GM18511 (cell line): ENCODE results near the gene IRF2BP1.
A peak's percentile ranks its signal among the peaks of the same experiment; 100 is the strongest.

Experiments
- ATAC-seq: cut with Tn5 transposase; IDR thresholded peaks from one replicate; pipeline ENCODE4 v1.9.1; 2021; ENCODE audit warnings: mild to moderate bottlenecking, moderate library complexity; ENCODE audit not compliant: unreplicated experiment

Gene IRF2BP1

DNA sequence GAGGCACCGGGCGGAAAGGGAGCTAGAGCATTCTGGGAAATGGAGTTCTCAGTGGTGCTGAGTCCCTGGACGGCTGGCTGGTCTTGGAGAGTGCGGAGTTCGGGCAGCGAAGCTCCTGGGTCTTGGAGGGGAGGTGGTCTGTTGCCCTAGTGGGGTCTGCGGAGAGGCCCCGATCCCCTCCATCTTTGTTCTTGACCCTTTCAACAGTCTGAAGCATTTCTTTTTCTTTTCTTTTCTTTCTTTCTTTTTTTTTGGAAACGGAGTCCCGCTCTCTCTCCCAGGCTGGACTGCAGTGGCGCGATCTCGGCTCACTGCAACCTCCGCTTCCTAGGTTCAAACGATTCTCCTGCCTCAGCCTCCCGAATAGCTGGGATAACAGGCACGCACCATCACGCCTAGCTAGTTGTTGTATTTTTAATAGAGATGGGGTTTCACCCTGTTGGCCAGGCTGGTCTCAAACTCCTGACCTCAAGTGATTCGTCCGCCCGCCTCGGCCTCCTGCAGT, 22.6 kb downstream of the IRF2BP1 start:
- ATAC-seq, result no peak

DNA sequence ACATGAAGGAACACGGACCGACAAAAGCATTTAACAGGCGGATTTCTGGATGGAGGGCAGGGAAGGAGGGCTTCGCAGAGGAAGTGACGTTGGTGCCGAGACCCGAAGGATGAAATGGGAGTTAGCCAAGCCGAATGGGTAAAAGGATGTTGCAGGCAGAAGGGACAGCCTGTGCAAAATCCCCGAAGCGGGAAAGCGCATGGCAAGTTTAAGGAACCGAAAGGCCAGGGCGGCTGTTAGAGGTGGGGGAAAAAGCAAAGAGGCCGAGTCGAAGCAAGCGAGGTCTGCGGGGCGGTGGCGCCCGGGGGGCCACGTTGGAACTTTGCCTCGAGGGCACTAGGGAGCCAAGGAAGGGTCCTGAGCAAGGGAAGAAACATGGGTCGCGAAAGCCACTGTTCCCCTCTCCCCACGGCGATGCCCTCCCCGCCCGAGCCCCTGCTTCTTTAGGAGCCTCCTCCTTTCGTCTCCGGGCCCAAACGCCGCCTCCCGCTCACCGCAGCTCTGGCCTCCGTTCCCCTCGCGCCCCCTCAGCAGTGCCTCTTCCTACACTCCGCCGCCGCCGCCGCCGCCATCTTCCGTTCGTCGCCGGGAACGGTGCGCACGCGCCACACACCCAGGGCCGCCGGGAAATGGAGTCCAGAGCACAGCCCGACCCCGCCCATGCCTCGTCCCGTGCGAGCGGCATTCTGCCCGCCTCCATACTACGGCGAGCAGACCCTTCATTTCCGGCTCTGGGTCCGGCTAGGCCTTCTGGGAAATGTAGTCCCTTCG, 23.2 kb downstream of the IRF2BP1 start, which contains the start of gene SYMPK:
SYMPK (minus strand) TSS at position 584 of the 771 bp plus-strand sequence. CDS start 8,652 bp downstream, outside the sequence.
- peak; percentile 90 for ATAC-seq

DNA sequence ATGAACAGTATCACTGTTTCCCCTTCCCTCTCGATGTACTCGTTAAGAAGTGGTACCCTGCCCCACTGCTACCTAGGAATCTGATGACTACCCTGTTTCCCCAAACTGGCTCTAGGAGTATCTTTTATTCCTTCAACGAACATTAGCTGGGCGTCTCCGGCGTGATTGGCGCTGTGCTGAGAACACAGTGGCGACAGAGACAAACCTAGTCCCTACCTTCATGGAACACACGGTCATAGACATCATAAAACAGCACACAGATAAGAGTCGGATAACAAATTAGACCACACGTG, 23.7 kb downstream of the IRF2BP1 start:
- no peak for ATAC-seq

DNA sequence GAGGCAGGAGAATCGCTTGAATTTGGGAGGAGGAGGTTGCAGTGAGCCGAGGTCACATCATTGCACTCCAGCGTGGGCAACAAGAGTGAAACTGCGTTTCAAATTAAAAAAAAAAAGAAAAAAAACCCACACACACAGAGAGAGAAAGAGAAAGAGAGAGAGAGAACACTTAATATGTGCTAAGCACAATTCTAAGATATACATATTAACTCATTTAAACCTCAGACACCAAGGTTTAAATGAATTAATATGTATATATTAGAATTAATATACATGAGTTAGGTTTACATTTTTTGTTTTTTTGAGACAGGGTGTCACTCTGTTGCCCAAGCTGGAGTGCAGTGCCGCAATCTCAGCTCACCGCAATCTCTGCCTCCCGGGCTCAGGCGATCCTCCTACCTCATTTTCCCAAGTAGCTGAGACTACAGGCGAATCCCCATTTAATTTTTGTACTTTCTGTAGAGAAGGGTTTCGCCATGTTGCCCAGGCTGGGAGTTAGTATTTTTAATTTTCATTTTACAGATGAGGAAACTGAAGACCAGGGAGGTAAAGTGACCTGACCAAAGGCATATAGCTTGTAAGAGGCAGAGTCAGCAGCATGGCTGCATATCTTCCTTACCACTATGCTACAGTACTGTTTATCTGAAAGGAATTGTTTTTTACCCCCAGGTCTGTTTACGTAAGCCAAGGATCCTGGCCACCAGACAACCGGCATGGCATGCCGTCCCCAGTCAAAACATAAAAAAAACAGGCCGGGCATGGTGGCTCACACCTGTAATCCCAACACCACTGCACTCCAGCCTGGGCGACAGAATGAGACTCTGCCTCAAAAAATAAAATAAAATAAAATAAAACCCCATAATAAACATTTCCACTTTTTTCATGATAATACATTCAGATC, 25.3 kb downstream of the IRF2BP1 start:
- ATAC-seq, result no peak

DNA sequence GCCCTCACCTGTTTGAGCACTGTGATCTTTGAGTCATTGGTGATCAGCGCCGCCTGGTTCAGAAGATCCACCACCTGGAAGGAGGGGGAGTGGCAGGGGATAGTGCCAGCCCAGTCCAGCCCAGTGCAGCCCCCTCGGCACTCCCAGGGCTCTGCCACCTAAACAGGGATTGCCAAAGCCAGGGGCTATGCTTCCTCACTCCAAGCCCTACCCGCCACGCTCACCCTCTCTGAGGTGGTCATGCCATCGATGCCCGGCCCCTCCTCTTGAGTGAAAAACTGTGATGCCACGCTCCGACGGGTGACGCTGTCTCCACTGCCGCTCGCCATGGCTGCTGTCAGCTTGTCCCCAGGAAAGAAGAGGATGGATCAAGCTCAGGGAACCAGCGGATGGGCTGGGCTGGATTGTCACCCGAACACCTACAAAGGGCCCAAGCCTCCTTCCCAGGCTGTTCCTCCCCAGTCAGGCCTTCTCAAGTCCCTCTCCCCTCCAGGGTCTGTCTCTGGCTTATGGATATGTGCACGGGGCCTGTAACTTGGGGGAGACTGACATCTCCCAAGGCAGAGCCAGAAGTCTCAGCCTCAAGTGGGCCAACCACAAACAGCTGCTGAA, 31.7 kb downstream of the IRF2BP1 start:
- ATAC-seq, result no peak

DNA sequence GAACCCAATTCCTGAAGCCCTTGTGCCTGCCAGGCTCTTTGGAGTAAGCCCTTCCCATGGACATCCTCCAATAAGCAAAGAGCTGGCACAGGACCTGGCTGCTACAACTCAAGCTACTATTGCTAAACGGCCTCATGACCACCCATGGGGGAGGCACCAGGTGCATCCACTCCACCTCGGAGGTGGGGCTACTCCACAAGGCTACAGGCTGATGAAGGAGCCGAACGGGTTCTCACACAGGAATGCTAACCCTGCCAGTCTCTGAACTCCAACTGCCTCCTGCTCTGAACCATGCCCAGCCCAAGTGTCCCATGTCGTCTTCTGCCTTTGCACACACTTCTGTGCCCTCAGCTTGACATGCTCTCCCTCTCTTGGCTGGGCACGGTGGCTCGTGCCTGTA, 33.0 kb downstream of the IRF2BP1 start:
- ATAC-seq, result no peak

DNA sequence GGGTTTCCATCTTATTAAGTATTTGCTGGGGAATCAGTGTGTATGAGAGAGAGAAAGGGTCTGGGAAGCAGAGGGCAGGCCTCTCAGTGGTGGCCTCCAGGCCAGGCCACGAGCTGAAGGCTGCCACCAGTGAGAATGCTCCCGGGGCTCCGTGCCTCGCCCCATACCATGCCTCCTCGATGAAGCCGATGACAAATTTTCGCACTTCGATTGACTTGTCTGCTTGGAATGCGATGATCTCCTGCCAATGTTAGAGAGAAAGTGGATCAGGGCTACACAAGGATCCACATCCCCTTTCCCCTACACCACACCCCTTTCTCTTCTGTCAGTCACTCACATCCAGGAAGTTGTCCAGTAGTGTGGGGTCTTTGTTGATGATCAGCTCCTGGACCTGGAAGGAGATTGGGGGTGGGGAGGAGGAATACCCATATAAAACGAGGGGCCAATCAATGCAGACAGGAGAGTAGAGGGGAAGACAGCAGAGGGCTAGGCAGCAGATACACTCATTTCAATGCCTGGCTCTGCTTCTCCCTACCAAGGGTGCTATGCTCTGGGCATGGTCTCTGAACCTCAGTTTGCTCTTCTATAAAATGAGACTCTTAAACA, 33.7 kb downstream of the IRF2BP1 start:
- no peak for ATAC-seq

DNA sequence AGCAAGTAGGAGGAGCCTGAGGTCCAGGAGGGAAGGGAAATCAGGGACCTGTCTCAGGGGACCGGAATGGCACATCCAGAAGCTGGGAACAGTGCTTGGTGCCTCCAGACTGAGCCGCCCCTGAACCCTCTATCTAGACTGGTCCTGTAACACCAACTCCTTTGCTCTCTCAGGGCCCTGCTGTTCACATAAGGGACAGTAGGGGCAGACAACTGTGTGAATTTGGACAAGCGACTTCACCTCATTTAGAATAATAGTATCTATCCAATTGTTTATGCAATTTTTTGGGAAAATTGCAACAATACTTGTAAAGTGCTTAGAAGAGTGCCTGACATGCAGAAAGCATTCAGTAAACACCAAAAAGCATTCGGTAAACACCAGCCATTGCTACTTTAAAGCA, 37.0 kb downstream of the IRF2BP1 start:
- ATAC-seq, result no peak

DNA sequence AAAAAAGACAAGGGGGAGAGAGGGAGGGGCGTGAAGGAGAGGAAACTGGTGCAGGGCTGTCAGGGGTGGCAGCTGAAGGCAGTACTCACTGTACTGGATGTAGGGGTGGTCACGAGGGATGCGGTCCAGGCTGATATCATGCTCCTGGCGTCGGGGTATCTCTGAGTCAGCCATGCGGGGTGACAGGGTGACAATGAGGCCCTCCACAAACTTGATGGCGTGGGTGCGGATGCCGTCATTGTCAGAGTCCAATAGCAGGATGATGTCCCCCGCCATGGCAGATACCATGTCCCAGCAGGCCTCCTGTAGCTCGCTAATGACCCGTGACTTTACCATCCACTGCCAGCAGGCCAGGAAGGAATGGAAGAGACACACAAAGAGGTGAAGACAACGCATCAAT, 38.3 kb downstream of the IRF2BP1 start:
- no peak for ATAC-seq

DNA sequence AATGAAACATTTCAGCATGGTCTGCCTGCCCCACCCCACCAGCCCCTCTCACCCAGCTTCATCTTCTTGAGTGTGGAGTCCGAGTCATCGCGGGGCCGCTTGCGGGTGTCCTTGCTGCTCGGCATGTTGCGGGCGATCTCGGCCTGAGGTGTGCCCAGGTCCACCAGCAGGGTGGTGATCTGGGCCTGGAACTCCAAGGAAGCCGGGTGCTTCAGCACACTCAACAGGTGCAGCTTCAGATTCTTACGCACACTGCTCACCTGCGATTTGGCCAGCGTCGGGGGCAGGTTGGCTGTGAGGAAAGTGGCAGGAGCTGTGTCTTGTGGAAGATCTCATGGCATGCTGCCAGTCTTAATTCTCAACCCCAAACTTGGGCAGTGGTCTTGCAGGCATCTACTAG, 43.7 kb downstream of the IRF2BP1 start:
- ATAC-seq, result no peak

DNA sequence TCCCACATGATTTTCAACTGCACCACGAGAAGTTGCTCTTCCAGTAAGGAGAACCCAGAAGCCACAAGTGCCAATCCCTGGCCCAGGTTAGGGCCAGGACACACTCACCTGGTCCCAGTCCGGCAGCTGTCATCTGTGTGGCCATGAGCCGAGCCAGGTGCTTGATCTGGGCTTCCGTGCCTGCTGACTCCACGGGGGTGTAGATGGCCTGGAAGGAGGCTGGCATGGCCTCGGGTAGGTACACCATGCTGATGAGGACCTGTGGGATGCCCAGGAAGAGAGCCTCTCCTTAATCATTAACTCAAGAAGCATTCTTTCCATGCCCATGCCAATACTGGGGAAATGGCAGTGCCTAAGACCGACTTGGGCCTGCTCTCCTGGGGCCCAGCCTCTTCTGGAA, 51.0 kb downstream of the IRF2BP1 start:
- no peak for ATAC-seq
